ENCODE data around the gene CNTFR.
A peak's percentile ranks its signal among the peaks of the same experiment; 100 is the strongest.

Gene CNTFR

DNA sequence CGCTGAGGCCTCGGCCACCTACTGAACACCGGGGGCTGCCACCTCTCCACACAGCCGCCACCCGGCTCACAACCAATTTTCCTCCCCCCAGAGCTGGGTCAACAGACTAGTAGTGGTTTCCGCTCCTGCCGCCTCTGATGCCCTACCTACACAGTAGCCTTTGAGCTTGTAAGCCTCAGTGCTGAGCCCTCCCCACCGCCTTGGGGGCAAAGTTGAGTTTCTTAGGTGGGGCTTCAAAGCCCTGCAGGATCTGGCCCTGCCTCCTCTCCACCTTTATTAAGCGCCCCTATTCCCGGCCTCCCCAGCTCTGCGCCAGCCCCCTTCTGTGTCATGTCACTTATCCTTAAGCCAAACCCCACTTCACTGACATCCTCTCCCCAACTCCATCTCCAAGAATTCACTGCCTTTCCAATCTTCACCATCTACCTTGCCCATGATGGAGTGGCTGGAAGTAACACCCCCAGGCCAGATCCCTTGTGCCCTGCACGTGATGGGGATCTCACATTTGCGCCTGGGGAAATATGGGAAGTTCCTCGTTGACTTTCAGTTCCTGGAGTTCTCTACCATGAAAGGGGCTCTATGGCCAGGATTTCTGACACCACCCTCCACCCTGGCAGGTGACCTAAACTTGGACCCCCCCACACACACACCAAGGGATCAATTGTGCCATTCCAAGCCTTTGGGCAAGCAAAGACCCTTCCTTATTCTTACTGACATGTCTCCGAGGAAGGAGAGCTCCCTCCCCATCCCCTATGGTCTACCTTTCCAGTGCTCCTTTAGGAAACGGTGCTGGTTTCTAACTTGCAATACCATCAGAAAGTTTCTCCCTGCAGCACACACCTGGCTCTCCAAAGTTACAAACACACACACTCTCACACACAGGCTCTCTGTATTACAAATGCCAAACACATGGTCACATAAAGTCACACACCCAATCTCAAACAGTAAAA is 2.7 kb upstream of the CNTFR start:
- TF ChIP-seq JUND (IDR thresholded peaks at IDR 0.05; ENCODE audit: low read depth): no peak
- in situ Hi-C loops (cut with HindIII; ENCODE audit: low pct_unique_long_range_greater_than_20kb, low sequenced_read_pairs): no loop called here
- DNase-seq (ENCODE audit: low read depth in 1 of 2, low spot score in 1 of 2): no peak

DNA sequence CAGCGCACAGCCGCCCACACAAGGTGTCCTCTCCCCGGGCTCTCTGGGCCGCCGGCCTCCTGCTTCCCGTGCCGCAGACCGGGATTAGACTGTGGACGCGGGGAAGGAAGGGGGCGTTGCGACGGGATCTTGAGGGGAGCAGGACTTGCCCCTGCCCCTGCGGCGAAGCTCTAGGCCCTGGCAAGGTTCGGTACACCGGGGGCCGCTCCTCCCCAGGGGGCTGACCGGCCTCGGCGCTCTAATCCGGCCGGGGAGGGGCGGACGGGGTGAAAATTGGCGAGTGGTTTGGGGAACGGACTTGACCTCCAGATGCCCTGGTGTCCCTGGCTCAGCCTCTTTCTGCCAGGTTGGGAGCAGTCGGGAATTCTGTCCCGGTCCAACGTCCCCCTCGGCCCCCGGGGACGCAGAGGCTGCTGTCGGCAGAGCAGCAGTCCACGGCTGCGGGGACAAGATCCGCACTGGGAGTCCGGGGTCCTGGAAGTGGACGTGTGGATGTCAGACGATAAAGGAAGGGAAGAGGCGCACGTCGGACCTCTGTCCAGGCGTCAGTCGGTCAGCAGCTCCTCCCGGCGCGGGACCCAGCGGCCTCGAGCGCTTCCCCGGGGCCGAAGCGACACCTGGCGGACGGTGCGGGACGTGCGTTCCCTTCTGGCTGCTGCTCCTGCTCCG is 1.9 kb upstream of the CNTFR start:
- no peak for TF ChIP-seq JUND (IDR thresholded peaks at IDR 0.05; ENCODE audit: low read depth)
- in situ Hi-C loops (cut with HindIII; ENCODE audit: low pct_unique_long_range_greater_than_20kb, low sequenced_read_pairs): no loop called here
- DNase-seq (ENCODE audit: low read depth in 1 of 2, low spot score in 1 of 2): peak; percentile 71 to 84

DNA sequence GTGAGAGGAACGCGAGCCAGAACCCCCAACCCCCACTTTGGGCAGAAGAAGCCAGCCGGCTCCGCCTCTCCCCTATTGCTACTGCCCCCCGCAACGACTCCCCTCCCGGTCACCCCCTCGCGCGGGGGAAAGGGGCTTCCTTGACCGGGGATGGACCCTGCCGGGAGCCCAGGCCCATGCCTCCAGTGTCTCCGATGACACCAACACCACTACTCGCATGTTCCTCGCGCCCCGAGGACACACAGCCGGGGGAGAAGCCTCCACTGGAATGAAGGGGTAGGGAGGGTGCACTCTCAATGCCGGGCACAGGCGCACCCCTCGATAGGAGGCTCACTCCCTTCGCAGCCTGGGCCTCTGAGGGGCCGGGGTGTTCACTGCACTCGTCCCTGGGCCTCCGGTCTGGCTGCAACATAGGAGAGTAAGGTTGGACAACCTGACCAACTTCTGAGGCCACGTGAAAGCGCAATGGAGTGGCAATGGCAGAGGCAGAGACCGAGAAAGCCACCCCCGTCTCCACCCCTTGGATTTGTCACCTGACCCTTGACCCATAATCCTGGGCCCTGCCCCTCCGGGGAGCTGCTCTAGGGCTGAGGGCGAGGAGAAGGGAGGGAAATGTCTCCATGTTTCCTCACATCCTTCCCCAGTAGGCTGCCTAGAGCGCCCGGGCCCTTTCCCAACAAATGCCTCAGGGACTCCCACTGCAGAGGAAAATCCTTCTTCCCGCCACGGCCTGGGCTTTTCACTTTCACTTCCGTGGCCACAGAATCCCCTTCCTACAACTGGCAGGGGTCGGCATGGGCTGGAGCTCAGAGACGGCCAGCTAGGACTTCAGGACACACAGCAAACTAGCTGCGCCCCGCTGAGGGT is 1.1 kb upstream of the CNTFR start:
- no peak for TF ChIP-seq JUND (IDR thresholded peaks at IDR 0.05; ENCODE audit: low read depth)
- no peak for DNase-seq (ENCODE audit: low read depth in 1 of 2, low spot score in 1 of 2)
- in situ Hi-C loops (cut with HindIII; ENCODE audit: low pct_unique_long_range_greater_than_20kb, low sequenced_read_pairs): no loop called here

DNA sequence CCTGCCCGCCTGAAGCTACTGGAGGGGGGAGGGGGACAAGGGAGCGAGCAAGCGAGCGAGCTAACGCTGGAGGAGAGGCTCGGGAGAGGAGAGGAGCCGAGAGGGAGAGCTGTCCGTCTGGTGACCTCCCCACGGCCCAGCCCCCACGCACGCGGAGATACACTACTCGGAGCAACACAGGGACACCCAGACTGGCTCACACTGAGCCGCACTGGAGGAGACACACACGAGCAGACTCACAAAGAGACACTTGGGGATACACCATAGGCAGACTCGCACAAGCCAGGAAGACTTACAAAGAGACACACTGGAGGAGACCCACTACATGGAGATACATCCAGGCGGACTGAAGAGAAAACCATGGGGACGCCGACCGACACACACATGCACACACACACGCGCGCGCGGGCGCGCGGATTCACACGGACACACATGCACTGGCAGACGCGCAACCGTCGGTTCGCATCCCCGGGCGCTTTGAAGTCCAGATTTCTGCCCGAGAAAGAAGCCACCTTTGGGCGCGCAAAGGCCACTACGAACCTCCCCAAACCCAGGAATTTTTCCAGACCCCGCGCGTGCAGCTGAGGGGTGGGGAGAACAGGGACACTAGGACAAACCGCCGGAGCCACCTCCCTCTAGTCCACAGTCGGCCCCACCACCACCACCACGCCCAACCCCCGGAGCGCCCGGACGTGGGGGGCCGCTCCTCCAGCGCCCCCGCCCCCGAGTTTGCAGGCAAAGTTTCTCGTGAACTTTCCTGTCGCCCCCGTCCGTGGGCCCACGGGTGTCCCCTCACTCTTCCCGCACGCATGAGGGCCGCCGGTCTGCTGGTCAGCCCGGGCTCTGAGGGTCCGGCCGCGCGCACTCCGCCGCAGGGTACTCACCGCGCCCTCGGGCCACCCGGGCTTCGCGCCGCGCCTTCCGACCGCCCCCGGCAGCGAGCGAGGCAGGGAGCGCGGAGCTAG is 571 bp downstream of the CNTFR start:
- TF ChIP-seq JUND (IDR thresholded peaks at IDR 0.05; ENCODE audit: low read depth): no peak
- DNase-seq (ENCODE audit: low read depth in 1 of 2, low spot score in 1 of 2): no peak
- in situ Hi-C loops (cut with HindIII; ENCODE audit: low pct_unique_long_range_greater_than_20kb, low sequenced_read_pairs): no loop called here

DNA sequence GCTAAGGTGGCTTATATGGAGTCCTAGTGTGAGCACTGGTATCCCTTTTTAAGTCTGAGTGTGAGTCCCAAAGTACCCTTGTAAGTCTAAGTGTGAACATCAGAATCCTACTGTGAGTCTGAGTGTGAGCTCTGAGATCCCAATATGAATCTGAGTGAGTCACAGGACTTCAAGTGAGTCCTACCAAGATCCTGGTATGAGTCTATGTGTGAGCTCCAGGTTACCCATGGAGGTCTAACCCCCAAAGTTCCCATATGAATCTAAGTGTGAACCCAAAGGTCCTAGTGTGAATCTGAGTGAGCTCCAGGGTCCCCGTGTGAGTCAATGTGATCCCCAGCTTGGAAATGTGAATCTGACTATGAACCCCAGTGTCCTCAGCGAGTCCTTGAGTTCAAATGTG is 2.3 kb downstream of the CNTFR start:
- DNase-seq (ENCODE audit: low read depth in 1 of 2, low spot score in 1 of 2): no peak
- TF ChIP-seq JUND (IDR thresholded peaks at IDR 0.05; ENCODE audit: low read depth): no peak
- in situ Hi-C loops (cut with HindIII; ENCODE audit: low pct_unique_long_range_greater_than_20kb, low sequenced_read_pairs): no loop called here

DNA sequence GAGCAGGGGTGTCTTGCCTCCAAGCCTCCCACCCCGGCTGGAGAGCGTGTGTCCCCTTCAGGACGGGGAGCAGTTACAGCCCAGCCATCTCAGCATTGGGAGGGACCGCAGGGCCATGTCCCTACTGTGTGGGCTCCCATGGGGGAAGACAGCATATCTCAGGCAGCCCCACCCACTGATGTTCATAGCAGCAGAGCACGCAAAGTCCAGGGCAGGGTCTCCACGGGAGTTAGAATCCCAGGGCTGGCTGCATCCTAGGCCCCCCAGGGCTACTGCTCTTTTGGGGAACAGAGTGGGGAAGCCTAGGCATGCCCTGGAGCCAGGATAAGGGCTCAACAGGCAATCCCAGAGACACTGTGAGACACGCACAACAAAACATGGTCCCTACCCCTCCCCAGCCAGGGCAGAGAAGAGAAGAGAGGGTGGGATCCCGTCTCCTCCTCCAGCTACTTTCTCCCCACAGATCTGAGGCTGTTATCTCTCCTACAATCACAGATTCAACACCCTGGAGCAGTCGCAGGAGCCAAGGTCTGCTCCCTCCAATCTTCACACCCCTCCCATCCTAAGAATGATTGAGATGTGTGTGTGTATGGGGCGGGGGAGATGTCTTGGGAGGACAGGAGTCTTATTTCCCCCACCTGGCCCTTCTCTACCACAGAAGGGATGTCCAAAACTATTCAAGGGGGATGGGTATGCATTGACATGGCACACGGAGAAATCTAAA is 3.4 kb downstream of the CNTFR start:
- no peak for DNase-seq (ENCODE audit: low read depth in 1 of 2, low spot score in 1 of 2)
- TF ChIP-seq JUND (IDR thresholded peaks at IDR 0.05; ENCODE audit: low read depth): no peak
- in situ Hi-C loops (cut with HindIII; ENCODE audit: low pct_unique_long_range_greater_than_20kb, low sequenced_read_pairs): no loop called here

DNA sequence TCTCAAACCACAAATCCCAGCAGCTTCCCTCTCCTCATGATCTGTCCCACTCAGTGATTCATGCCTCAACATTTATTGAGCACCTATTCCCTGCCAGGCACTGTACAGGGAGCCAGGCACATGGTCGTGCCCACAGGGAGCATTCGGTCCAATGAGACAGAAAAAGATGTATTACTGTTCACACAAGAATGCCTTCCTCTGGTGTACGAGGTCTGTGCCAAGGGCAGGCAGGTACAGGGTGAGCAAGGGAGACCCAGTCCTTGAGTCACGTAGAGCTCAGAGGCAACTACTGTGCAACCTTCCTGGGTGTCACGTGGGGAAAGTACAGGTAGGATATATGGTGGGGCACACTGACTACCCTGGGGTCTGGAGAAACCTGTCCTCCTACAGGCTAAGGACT is 4.6 kb downstream of the CNTFR start:
- in situ Hi-C loops (cut with HindIII; ENCODE audit: low pct_unique_long_range_greater_than_20kb, low sequenced_read_pairs): no loop called here
- no peak for TF ChIP-seq JUND (IDR thresholded peaks at IDR 0.05; ENCODE audit: low read depth)

DNA sequence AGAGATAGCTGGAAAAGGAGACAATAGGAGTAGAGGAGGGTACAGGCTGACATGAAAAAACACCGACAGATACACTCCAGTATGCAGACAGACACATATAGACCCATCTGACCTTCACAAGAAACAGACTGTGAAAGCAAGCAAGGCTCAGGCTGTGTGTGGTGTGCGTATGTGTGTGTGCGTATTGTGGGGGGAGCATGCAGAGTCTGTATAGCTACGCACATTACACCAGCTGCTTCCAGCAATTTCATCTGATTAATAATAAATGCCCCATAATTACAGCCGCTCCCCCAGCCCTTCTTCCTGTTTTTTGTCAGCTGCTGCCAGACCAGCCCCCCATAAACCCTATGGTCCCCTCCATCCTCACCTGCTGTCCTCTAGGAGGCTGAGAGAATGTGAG is 6.7 kb downstream of the CNTFR start:
- in situ Hi-C loops (cut with HindIII; ENCODE audit: low pct_unique_long_range_greater_than_20kb, low sequenced_read_pairs): no loop called here
- DNase-seq (ENCODE audit: low read depth in 1 of 2, low spot score in 1 of 2): no peak
- TF ChIP-seq JUND (IDR thresholded peaks at IDR 0.05; ENCODE audit: low read depth): no peak

More for the DNA sequence above, 4.6 kb downstream of the CNTFR start:
- DNase-seq (ENCODE audit: low read depth in 1 of 2, low spot score in 1 of 2): no peak

DNA sequence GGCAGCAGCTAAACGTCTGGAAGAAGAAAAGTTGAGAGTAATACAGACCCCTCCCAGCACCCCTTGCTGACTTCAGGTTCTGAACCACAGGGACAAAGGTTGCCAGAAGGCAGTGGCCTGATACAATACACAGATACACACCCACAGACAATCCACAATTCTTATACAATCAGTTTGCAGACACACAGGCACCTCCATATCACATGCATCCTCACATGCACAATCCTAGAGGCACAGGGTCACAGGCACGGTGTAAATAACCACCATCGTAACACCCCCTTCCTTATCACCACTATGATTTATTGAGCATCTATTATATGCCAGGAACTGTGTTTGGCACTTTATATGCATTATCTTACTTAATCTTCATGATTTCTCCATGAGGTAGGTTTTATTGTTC is 8.2 kb downstream of the CNTFR start:
- no peak for TF ChIP-seq JUND (IDR thresholded peaks at IDR 0.05; ENCODE audit: low read depth)
- in situ Hi-C loops (cut with HindIII; ENCODE audit: low pct_unique_long_range_greater_than_20kb, low sequenced_read_pairs): no loop called here
- DNase-seq (ENCODE audit: low read depth in 1 of 2, low spot score in 1 of 2): no peak

DNA sequence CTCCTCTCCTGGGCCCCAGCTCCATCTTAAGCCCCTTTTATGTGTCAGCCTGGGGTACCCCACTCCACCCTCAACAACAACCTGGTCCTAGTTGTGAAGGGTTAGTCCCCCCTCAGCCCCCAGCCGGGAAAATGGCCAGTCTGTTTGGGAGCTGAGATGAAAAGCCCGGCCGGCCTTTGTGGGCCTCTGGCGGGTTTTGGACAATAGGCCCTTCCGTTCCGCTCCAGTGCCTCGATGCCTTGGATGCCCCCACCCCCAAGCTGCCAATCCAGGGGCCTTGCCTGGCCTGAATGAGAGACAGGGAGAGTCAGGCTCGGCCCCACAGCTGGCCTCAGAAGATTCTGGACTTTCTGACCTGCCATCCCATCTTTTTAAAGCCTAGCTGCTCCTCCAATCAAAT is 9.2 kb downstream of the CNTFR start:
- DNase-seq (ENCODE audit: low read depth in 1 of 2, low spot score in 1 of 2): no peak
- in situ Hi-C loops (cut with HindIII; ENCODE audit: low pct_unique_long_range_greater_than_20kb, low sequenced_read_pairs): no loop called here
- TF ChIP-seq JUND (IDR thresholded peaks at IDR 0.05; ENCODE audit: low read depth): no peak

DNA sequence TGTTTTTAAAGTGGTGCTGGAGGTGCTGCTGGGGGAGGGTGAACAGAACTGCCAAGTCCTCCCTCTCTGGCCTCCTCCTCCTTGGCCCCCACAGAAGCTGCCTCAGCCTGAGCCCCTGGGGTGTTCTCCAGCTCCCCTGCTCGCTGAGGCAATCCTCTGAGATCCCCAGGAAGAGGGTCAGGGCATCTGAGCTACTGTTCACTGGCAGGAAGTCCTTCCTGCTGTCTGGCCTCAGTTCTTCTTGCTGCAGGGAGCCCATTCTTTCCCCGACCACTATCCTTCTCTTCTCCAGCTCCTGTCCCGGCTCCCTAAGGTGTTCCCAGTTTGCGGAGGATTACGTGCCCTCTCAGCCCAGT is 9.7 kb downstream of the CNTFR start:
- in situ Hi-C loops (cut with HindIII; ENCODE audit: low pct_unique_long_range_greater_than_20kb, low sequenced_read_pairs): no loop called here
- DNase-seq (ENCODE audit: low read depth in 1 of 2, low spot score in 1 of 2): no peak
- TF ChIP-seq JUND (IDR thresholded peaks at IDR 0.05; ENCODE audit: low read depth): no peak

Data from T47D (cell line).